HG02678 (cell line): ENCODE results near the gene PYGM.
A peak's percentile ranks its signal among the peaks of the same experiment; 100 is the strongest.

Experiments
- ATAC-seq: cut with Tn5 transposase; IDR thresholded peaks from one replicate; pipeline ENCODE4 v1.9.1; 2021; ENCODE audit warnings: mild to moderate bottlenecking, moderate library complexity; ENCODE audit not compliant: unreplicated experiment

The PYGM gene

DNA sequence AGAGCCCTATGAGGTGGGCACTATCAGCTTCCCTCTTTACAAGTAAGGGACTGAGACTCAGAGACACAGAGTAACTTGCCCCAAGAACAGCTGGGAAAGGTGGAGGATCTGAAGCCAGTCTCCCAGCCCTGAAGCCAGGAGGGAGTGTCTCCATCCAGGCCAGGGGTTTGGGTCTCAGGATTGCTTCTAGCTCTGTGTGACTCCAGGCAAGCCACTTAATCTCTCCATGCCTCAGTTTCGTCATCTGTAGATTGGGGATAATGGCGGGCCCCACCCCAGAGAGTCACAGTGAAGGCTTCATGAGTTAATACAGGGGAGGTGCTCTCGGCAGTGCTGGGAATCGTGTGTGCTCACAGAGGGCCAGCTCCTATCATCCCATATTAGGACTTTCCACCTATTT, 32.7 kb upstream of the PYGM start:
- no peak for ATAC-seq

- ATAC-seq, result no peak
These were observed 32.1 kb upstream of the PYGM start for GRCh38 chr11:64791781-64792291.

GRCh38 chr11:64790205-64791095, 30.7 kb upstream of the PYGM start:
- no peak for ATAC-seq

- ATAC-seq, result no peak
These were observed 29.8 kb upstream of the PYGM start for GRCh38 chr11:64789331-64790204.

- no peak for ATAC-seq
These were observed 28.8 kb upstream of the PYGM start for GRCh38 chr11:64788321-64789215.

DNA sequence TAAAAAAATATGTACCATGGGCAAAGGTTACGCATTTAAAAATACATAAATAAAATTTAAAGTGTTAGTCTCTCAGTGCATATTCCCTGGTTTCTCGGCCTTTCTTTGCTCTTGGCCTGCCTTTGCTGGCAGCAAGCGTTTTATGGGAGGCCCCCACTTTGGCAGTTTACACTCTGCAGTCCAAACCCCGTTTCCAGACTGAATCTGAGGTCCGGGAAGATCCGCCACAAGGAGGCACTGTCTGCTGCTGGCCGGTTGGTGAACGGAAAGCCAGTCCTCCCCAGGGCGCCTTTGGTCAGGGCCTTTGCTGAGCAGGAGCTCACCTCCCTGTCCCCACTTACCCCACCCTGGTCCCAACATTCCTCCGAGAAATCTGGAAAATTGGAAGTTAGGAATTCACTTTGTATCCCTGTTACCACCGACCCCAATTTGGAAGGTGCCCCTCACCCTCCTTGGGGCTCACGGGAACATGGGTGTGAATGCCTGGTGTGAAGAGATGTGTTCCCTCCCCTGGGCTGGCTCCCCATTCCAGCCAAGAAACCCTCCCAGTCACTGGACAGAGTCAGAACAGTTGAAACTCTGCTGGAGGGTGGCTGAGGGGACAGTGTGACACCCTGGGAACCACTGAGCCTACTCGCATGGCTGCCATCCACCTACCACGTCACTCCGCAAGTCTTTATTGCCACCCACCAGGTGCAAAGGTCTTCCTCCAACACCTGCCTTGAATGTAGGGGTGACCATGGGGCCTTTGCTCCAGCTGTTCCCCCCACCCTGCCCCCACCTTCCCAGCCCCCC, 27.9 kb upstream of the PYGM start:
- ATAC-seq, result no peak

DNA sequence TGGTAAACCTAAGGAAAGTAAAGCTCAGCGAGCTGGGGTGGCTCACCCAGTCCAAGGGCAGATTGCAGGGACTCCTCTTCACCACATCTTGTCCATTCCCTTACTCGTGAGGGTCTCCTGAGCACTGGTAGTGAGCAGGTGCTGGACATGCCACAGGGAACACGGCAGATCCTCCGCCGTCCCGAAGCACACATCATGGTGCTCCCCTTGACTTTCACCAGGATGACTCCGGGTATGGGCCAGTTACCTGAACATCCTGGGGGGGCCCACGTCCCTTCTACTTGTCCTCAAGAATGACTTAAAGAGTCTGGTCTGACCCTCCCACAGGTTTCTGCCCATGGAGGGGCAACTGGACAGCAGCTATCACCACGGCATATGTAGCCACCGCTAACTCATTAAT, 26.5 kb upstream of the PYGM start:
- ATAC-seq, result no peak

DNA sequence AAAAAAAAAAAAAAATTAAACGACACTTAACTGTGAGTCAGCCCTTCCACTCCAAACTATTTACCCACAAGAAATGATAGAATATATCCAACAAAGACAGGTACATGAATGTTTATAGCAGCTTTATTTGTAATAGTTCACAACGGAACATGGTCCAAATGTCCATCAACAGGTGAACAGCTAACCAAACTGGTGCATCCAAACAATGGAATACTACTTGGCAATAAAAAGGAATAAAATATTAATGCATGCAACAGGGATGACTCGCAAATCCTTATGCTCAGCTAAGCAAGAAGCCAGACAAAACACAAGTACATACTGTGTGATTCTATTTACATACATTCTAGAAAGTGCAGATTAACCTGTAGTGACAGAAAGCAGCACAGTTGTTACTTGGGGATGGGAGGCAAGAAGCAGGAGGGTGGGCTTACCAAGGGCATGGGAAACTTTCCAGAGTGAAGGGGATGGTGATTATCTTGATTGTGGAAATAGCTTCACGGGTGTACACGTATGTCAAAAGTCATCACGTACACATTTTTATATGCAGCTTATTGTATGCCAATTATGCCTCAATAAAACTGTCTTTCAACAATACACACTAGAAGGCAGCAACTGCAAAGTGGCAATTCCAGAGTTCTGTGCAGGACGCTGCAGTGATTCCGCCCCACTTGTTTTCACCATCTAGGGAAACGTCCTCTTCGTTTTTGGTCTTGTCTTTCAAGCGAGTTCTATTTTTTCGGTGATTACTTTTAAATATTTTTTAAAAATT, 25.2 kb upstream of the PYGM start:
- no peak for ATAC-seq

- ATAC-seq, result peak; percentile 82
These were observed 18.9 kb upstream of the PYGM start, which contains the start of gene SF1 for GRCh38 chr11:64778473-64779298. Gene SF1, minus strand, starts transcription at chr11:64778542. Its CDS starts 150 bp downstream, at chr11:64778392.

DNA sequence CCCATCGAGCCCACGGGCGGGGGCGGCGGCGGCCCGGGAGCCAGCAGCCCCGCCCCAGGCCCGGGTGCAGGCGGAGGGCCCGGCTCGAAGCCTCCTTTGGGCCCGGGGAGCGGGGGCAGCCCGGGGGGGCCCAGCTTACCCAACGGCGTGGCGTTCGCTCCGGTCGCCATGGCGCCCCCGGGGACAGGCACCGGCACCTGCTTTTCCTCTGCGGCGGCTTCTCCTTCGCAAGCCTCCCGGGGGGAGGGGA, 18.4 kb upstream of the PYGM start:
- ATAC-seq, result peak; percentile 12

DNA sequence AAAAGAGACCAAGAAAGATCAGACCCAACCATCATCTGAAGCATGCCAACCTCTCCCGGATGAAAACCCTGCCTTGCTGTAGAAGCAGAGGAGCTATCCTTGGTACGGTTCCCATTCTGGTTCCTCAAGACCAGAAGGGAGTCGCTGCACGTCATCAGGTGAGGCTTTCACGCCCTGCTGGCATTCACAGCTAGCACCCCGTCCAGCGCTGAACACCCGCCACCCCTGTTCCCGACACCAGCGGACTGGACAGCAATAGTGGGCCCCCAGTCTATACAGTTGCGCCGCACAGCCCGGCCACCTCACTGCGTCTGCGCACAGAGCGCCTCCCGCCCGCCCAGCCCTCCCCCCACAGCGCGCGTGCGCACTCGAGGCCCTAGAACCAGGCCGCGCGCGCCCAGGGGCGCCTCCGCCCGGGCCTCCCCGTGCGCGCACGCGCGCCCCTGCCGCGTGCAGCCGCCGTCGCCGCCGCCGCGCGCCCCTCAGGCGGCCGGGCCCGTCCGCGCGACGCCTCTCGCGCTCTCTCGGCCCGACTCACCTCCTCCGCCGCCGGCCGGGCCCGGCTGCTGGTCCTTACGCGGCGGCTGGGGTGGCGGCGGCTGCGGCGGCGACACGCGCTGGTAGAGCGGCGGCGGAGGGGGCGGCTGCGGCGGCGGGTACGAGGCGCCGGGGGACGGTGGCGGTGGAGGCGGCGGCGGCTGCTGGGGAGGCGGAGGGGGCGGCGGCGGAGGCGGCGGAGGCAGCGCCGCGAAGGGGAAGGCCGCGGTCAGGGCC, 17.9 kb upstream of the PYGM start:
- no peak for ATAC-seq

DNA sequence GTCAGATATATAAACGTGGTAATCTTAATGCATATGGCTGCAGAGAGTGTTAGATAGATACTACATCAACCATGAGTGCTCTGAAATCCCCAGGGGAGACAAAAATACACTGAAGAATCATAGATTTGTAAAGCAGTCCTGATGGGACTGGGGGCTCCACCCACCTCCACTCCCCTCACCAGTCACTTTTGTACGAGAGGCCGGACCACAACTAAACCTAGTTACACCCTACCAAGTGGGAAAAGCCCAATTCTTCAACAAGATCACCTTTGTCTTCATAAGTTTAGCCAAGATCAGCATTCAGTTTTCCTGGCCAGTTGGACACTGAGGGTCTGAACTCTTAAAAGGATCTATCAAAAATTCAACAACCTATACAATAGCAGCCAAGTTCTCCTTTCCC, 17.1 kb upstream of the PYGM start:
- ATAC-seq, result no peak

DNA sequence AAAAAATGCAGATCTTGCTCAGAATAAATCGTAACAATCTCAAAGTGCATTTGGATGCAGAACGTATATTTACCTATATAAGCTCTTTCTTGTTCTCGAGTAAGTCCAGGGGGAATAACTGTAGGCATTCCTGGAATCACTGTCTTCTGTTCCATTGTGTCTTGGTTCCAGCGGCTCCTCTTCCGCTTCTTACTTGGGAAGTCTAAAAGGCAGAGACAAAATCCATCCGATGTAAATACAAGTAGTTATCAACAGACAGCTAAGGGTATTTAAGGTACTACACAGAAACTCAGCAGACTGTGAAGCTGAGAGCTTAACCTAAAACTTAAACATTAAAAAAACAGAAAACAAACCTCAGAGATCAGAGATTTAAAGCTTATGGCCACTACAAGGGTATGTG, 16.7 kb upstream of the PYGM start:
- no peak for ATAC-seq

DNA sequence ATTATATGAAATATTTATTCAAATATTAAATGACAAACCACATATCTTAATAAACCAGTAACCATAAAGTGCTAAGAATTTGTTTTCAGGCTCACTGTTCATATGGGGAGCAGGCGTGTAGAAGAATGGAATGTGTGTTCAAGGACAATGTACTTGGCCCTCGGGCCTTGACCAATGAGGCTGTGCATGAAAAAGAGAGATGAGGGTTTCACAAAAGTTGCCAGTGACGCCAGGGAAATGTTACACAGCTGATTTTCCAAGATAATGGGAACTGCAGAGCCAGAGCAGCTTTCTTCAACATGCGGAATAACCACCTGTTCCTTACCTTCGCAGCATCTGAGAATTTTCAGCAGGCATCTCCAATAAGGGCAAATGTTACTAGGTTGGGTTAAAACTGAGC, 14.4 kb upstream of the PYGM start:
- no peak for ATAC-seq

- no peak for ATAC-seq
These were observed 12.7 kb upstream of the PYGM start for GRCh38 chr11:64772303-64773018.

DNA sequence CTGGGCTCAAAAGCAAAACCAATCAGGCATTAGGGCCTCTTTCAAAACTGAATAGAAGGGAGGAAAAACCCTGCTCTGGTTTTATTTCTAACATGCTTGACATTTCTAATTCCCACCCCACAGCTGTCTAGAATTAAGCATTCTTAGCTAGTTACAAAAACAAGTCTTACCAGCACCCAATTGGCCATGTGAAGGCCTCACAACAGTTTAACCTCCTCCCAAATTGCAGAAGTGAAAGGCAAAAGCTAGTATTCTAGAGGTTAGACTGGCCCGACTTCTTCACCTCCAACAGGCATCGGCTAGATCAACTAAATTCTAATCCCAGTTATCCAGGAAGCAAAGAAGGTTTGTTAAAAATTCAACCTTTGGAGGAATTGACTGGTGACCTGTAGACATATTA, 12.1 kb upstream of the PYGM start:
- no peak for ATAC-seq

DNA sequence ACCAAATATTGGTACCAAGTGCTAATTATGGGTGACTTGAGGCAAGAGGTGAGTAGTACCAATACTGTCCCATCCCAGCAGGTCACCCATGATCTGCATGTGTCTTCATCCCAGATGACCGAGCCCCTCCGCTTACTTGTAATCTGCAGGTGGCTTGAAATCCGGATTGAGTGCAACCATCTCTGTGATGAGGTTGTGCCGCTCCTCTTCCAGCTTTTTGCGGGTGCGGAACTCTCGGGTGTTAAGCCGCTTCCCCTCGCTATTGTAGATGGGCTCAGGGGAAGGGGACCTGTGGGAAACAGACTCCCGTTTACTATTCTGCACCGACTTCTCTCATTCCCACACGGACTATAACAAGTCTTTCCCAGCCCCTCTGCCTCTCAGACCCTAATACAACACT, 10.3 kb upstream of the PYGM start:
- ATAC-seq, result no peak
